ENCODE measurements around the gene PHACTR4. TPM values are rescaled to one million over a fixed set of nuclear protein-coding genes. Genes with fewer than 3 reads are reported as not detected.
A peak's percentile ranks its signal among the peaks of the same experiment; 100 is the strongest.
"Not testable (repeated sequence)": the region's sequence is repeated elsewhere in the genome, so short reads cannot be mapped to it uniquely, and the experiment has no call there.

PHACTR4 gene
- total RNA-seq, 1 donor from 2014 or later = 50.3 TPM

DNA sequence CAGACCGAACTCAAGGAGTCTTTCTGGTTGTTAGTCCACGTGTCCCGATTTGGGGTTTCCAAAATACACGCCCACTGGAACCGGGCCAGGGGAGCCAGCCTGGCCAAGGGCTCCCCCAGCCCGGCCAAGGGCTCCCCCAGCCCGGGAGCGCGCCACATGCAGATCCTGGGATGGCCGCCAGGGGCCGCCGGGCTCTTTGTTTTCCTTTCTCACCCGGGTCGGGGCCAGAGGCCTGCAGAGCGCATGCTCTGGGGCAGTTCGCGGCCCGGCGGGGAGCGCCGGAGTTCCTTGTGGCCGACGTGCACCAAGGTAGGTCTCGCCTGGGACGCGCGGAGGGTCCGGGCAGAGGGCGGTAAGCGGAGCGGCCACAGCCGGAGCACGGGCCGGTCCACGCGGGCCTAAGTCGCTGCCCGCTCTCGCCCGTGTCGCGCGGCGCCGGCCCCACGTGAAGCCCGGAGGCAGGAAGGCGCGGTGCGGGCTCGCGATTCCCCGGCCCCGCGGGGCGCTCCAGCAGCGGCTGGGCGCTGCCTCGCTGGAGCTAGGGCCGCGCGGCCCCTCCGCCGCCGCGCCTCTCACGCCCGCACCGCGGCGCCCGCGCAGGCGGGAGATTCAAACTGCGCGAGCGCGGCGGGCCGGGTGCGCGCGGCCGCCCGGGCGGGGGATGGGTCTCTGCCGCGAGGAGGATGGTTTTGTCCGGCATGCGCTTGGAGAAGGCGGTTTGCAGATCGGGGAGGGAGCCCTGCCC is 148.6 kb downstream of the PHACTR4 start:
- Mint-ChIP-seq H3K27ac (peak overlapping the region; percentile 91), H3K4me3 (peak overlapping the region; percentile 90), H3K36me3 (peaks cover 21% of the 10 kb centered on the region), H3K4me1 (ENCODE audit: unreplicated experiment) (peaks cover 18% of the 10 kb centered on the region), H3K27me3 (no peaks in the 10 kb centered on the region), H3K9me3 (no peaks in the 10 kb centered on the region)
- TF ChIP-seq, protein P1, sequence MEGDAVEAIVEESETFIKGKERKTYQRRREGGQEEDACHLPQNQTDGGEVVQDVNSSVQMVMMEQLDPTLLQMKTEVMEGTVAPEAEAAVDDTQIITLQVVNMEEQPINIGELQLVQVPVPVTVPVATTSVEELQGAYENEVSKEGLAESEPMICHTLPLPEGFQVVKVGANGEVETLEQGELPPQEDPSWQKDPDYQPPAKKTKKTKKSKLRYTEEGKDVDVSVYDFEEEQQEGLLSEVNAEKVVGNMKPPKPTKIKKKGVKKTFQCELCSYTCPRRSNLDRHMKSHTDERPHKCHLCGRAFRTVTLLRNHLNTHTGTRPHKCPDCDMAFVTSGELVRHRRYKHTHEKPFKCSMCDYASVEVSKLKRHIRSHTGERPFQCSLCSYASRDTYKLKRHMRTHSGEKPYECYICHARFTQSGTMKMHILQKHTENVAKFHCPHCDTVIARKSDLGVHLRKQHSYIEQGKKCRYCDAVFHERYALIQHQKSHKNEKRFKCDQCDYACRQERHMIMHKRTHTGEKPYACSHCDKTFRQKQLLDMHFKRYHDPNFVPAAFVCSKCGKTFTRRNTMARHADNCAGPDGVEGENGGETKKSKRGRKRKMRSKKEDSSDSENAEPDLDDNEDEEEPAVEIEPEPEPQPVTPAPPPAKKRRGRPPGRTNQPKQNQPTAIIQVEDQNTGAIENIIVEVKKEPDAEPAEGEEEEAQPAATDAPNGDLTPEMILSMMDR (conservative IDR thresholded peaks at IDR 0.05) = peak; percentile 99
- peak; percentile 92 for DNase-seq (ENCODE audit: extremely low spot score, unreplicated experiment)

DNA sequence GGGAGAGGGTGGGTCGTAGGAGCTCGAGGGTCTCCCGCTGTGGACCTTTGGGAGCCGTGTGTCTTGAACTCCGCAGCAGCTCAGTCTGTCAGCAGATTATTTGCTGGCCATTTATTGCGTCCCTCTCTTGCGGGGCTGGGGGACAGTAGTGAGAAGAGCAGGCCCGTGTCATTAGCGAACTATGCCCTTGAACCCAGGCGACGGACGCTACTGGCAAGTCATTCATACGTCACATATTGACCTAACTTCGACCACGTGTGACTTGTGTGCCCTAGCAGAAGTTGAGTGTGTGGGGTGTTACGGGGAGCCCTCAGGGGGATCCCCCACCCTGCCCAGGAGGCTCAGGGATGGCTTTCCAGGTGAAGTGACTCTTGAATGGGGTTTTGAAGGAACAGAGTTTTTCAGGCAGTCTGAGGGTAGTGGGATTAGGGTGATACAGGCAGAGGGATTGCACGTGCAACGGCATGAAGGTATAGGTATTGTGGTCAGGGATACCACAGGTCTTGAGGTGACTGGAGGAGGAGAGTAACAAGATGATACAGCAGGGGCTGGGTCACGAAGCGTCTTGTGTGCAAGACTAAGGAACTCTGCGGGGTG is 149.3 kb downstream of the PHACTR4 start:
- H3K4me1 Mint-ChIP-seq (ENCODE audit: unreplicated experiment) = peaks cover 18% of the 10 kb centered on the region
- H3K4me3 Mint-ChIP-seq = peak overlapping the region; percentile 90
- TF ChIP-seq, protein P1 (conservative IDR thresholded peaks at IDR 0.05) = no peak
- H3K9me3 Mint-ChIP-seq = no peaks in the 10 kb centered on the region
- peak overlapping the region; percentile 91 for H3K27ac Mint-ChIP-seq
- no peaks in the 10 kb centered on the region for H3K27me3 Mint-ChIP-seq
- peaks cover 25% of the 10 kb centered on the region for H3K36me3 Mint-ChIP-seq
- DNase-seq (ENCODE audit: extremely low spot score, unreplicated experiment) = no peak

DNA sequence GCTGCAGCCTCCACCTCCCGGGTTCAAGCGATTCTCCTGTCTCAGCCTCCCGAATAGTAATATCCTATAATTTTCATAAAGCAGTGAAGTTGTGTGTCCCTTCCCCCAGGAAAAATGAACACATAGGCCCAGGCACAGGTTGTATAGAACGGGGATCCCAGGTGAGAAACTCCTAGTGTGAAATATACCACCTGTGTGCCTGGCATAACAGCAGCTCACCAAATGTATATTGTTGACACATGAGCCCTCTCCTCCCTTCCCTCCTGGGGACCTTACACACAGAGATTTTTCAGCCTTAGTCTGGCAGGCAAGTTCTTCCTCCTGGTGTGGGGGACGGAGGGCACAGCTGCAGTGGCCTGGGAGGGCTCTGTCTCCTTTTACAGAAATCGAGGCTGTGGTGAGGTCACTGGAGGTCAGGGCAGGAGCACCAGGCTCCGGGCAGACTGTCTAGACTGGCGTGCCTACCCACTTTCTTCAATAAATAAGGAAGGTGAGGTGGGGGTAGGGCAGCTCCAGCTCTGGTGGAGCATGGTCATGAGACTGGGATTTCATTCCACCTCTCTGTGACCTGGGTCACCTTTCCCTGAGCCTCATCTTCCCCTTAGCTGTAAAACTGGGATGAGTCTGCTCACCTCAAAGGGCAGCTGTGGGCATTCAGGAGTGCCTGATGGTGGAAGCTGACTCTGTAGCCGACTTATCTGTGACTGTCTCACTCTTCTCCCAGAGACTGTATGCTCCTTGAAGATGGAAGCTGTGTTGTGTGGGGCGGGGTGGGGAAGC is 150.6 kb downstream of the PHACTR4 start:
- H3K4me3 Mint-ChIP-seq = peak overlapping the region; percentile 65
- H3K27me3 Mint-ChIP-seq = no peaks in the 10 kb centered on the region
- TF ChIP-seq, protein P1 (conservative IDR thresholded peaks at IDR 0.05) = no peak
- no peaks in the 10 kb centered on the region for H3K9me3 Mint-ChIP-seq
- peaks cover 22% of the 10 kb centered on the region for H3K4me1 Mint-ChIP-seq (ENCODE audit: unreplicated experiment)
- H3K27ac Mint-ChIP-seq = no peak overlapping the region
- peaks cover 25% of the 10 kb centered on the region for H3K36me3 Mint-ChIP-seq
- DNase-seq (ENCODE audit: extremely low spot score, unreplicated experiment) = no peak

DNA sequence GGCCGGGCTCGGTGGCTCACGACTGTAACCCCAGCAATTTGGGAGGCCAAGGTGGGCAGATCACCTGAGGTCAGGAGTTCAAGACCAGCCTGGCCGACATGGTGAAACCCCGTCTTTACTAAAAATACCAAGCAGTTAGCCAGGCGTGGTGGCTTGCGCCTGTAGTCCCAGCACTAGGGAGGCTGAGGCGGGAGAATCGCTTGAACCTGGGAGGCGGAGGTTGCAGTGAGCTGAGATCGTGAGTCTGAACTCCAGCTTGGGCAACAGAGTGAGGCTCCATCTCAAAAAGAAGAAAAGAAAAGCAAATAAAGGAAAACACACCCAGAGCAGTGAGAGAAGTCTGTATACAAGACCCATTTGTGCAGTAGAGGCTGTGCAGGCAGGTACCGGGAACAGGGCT is 151.3 kb downstream of the PHACTR4 start:
- H3K4me1 Mint-ChIP-seq (ENCODE audit: unreplicated experiment) = peaks cover 28% of the 10 kb centered on the region

DNA sequence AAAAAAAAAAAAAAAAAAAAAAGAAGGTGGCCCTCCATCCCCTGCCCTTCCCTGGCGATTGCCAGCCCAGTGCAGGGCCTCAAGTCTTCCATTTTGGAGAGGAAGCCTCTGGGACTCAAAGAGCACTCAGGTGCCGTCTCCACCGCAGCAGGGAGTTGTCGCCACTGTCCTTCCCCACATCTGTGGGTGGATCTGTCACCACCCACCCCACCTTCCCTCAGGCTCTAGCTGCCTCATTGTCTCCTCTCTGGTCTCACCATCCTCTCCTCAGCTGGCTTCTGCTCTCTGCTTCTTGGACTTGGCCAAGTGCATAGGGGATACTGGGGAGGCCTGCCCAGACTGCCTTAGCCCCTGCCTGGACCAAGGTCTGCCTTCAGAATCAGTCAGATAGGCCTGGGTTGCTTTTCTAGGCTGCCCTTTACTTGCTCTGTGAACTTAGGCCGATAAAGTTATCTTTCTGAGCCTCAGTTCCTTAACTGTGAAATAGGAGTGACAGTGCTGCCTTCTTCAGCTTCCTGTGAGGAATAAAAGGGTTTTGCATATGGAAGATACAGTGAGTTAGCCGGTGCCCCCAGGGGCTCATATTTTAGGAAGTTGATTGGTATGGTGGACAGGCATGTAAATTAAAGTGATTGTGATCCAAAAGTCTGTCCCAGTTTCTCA is 152.1 kb downstream of the PHACTR4 start:
- no peak for DNase-seq (ENCODE audit: extremely low spot score, unreplicated experiment)
- peak overlapping the region; percentile 46 for H3K4me3 Mint-ChIP-seq
- H3K27ac Mint-ChIP-seq = no peak overlapping the region
- TF ChIP-seq, protein P1 (conservative IDR thresholded peaks at IDR 0.05) = no peak
- H3K36me3 Mint-ChIP-seq = peaks cover 25% of the 10 kb centered on the region
- H3K27me3 Mint-ChIP-seq = no peaks in the 10 kb centered on the region
- H3K9me3 Mint-ChIP-seq = no peaks in the 10 kb centered on the region
- H3K4me1 Mint-ChIP-seq (ENCODE audit: unreplicated experiment) = peaks cover 28% of the 10 kb centered on the region

More for the DNA sequence above, 151.3 kb downstream of the PHACTR4 start:
- peaks cover 25% of the 10 kb centered on the region for H3K36me3 Mint-ChIP-seq
- not testable (repeated sequence) for DNase-seq (ENCODE audit: extremely low spot score, unreplicated experiment); H3K27ac Mint-ChIP-seq; H3K4me3 Mint-ChIP-seq; H3K27me3 Mint-ChIP-seq; H3K9me3 Mint-ChIP-seq

DNA sequence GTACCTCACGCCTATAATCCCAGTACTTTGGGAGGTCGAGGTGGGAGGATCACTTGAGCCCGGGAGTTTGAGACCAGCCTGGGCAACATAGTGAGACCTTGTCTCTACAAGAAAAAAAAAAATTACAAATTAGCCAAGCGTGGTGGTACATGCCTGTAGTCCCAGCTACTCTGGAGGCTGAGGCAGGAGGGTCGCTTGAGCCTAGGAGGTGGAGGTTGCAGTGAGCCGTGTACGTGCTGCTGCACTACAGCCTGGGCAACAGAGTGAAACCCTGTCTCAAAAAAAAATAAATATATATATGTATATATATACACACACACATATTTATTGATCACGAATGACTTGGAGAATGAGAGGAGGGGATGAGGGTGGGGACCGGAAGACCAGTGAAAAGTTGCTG is 153.0 kb downstream of the PHACTR4 start:
- peaks cover 25% of the 10 kb centered on the region for H3K36me3 Mint-ChIP-seq
- not testable (repeated sequence) for H3K27me3 Mint-ChIP-seq; DNase-seq (ENCODE audit: extremely low spot score, unreplicated experiment); H3K9me3 Mint-ChIP-seq; H3K27ac Mint-ChIP-seq; H3K4me3 Mint-ChIP-seq
- peaks cover 26% of the 10 kb centered on the region for H3K4me1 Mint-ChIP-seq (ENCODE audit: unreplicated experiment)

GRCh38 chr1:28525002-28525642 is 155.6 kb downstream of the PHACTR4 start:
- not testable (repeated sequence) for DNase-seq (ENCODE audit: extremely low spot score, unreplicated experiment); H3K27me3 Mint-ChIP-seq; H3K9me3 Mint-ChIP-seq; H3K4me3 Mint-ChIP-seq
- H3K36me3 Mint-ChIP-seq = peaks cover 20% of the 10 kb centered on the region
- H3K4me1 Mint-ChIP-seq (ENCODE audit: unreplicated experiment) = peaks cover 16% of the 10 kb centered on the region
- peak overlapping the region; percentile 41 for H3K27ac Mint-ChIP-seq

Data from type B pancreatic cell (in vitro differentiated cells).